Measurements from ENCODE around the gene ZFYVE16. TPM values are rescaled to one million over a fixed set of nuclear protein-coding genes. Genes with fewer than 3 reads are reported as not detected.

ZFYVE16 gene
- total and polyA plus RNA-seq, 2 of the 13 experiments (the other 11 are each of a cell fraction or from before 2014, with no cell fraction given): 9.3 to 33.3 TPM

GRCh38 chr5:80437326-80437725 is 29.5 kb downstream of the ZFYVE16 start:
- TSS peak; percentile 21 for BruUV-seq (replicated peaks)
- no peak for ATAC-seq
- Histone ChIP-seq H2AFZ (ENCODE audit: low read length) (no peak overlapping the region), H3K9ac (ENCODE audit: insufficient read depth, low read depth, low read length) (no peak overlapping the region), H3K79me2 (ENCODE audit: insufficient read depth, low read length) (no peaks in the 10 kb centered on the region), H3K4me1 (ENCODE audit: insufficient read depth, low read length) (no peaks in the 10 kb centered on the region), H3K4me3 (replicated peaks in 1 of 3; ENCODE audit: insufficient read depth in 1 of 3, low read depth in 2 of 3, low read length in 3 of 3) (no peak overlapping the region), H3K27ac (ENCODE audit: extremely low read length, insufficient read depth, low read length) (no peak overlapping the region), H3K36me3 (replicated peaks in 1 of 2; ENCODE audit: control insufficient read depth in 1 of 2, insufficient read depth in 2 of 2, low read length in 2 of 2) (peaks cover 1 to 35% of the 10 kb centered on the region in 2 experiments; a peak in 4 of 5 replicates), H3K27me3 (ENCODE audit: control insufficient read depth in 1 of 2, insufficient read depth in 2 of 2, low read length in 2 of 2) (no peaks in the 10 kb centered on the region), H4K20me1 (ENCODE audit: insufficient read depth, low read length) (no peaks in the 10 kb centered on the region), H3K9me3 (ENCODE audit: low read length) (no peaks in the 10 kb centered on the region), H3K4me2 (ENCODE audit: low read depth, low read length) (no peak overlapping the region)
- DNase-seq (ENCODE audit: low spot score): no peak
- in situ Hi-C loops (cut with HindIII; ENCODE audit: extremely low pct_ligation_motif_present, low pct_unique_long_range_greater_than_20kb): no loop called here
- intact Hi-C loops (cut with micrococcal nuclease; ENCODE audit: unreplicated experiment): no loop called here
- WGBS (ENCODE audit: low lambda C conversion rate): 93% methylated on average over 3 of the region's 3 CpGs
- ChIA-PET CTCF (ENCODE audit: low intra/inter-chr PET ratio, low total read pairs) (no interaction called here), POLR2A (no interaction called here)
- no peak for TF ChIP-seq ZNF3 (CRISPR knock-in tag; IDR thresholded peaks at IDR 0.05)
- no peak for TF ChIP-seq ZNF101 (CRISPR knock-in tag; IDR thresholded peaks at IDR 0.05; ENCODE audit: borderline replicate concordance, low read depth)
- TF ChIP-seq PHB2 (IDR thresholded peaks at IDR 0.05; ENCODE audit: partially characterized antibody): no peak
- no peak for TF ChIP-seq PHF8 (CRISPR knock-in tag; IDR thresholded peaks at IDR 0.05)
- TF ChIP-seq ZNF576 (CRISPR knock-in tag; IDR thresholded peaks at IDR 0.05): no peak
- no peak for FAIRE-seq

GRCh38 chr5:80438739-80439138 is 30.9 kb downstream of the ZFYVE16 start:
- H3K27ac ChIP-seq (ENCODE audit: extremely low read length, insufficient read depth, low read length): no peak overlapping the region
- TF ChIP-seq FOXP1 (IDR thresholded peaks at IDR 0.05): no peak
- no peak for TF ChIP-seq FOXP1 (CRISPR knock-in tag; IDR thresholded peaks at IDR 0.05)
- no peak for TF ChIP-seq TBX2 (CRISPR knock-in tag; IDR thresholded peaks at IDR 0.05; ENCODE audit: borderline replicate concordance)
- TF ChIP-seq NFYC (CRISPR knock-in tag; IDR thresholded peaks at IDR 0.05): no peak
- no peak overlapping the region for H3K9ac ChIP-seq (ENCODE audit: insufficient read depth, low read depth, low read length)
- no TSS peak for BruUV-seq (replicated peaks)
- H2AFZ ChIP-seq (ENCODE audit: low read length): no peak overlapping the region
- no peaks in the 10 kb centered on the region for H3K79me2 ChIP-seq (ENCODE audit: insufficient read depth, low read length)
- ATAC-seq: no peak
- CTCF ChIA-PET (ENCODE audit: low intra/inter-chr PET ratio, low total read pairs): no interaction called here
- intact Hi-C loops (cut with micrococcal nuclease; ENCODE audit: unreplicated experiment): no loop called here
- in situ Hi-C loops (cut with HindIII; ENCODE audit: extremely low pct_ligation_motif_present, low pct_unique_long_range_greater_than_20kb): no loop called here
- 92% methylated on average over 4 of the region's 4 CpGs for WGBS (ENCODE audit: low lambda C conversion rate)
- POLR2A ChIA-PET: no interaction called here
- no peaks in the 10 kb centered on the region for H4K20me1 ChIP-seq (ENCODE audit: insufficient read depth, low read length)
- no peak overlapping the region for H3K4me3 ChIP-seq (replicated peaks in 1 of 3; ENCODE audit: insufficient read depth in 1 of 3, low read depth in 2 of 3, low read length in 3 of 3)
- no peak overlapping the region for H3K4me2 ChIP-seq (ENCODE audit: low read depth, low read length)
- FAIRE-seq: no peak
- H3K9me3 ChIP-seq (ENCODE audit: low read length): no peaks in the 10 kb centered on the region
- no peaks in the 10 kb centered on the region for H3K4me1 ChIP-seq (ENCODE audit: insufficient read depth, low read length)
- DNase-seq (ENCODE audit: low spot score): no peak
- H3K36me3 ChIP-seq (replicated peaks in 1 of 2; ENCODE audit: control insufficient read depth in 1 of 2, insufficient read depth in 2 of 2, low read length in 2 of 2): peaks cover 2 to 42% of the 10 kb centered on the region in 2 experiments; a peak in 4 of 5 replicates
- no peaks in the 10 kb centered on the region for H3K27me3 ChIP-seq (ENCODE audit: control insufficient read depth in 1 of 2, insufficient read depth in 2 of 2, low read length in 2 of 2)
